RWPE1 (cell line): ENCODE results near the gene HSCB.

Experiments
- CTCF ChIA-PET: fragments of 350-600 bp; sonication (Branson Sonifier 250); formaldehyde crosslinking; extraction: SDS; loops from one replicate; lab custom pipeline; 2021; lab: Yijun Ruan, JAX
- POLR2A ChIA-PET: fragments of 400-600 bp; formaldehyde crosslinking; extraction: SDS; loops from one replicate; lab custom pipeline; 2020; ENCODE audit warnings: antibody characterized with exemption; ENCODE audit not compliant: low non-redundant PET; lab: Yijun Ruan, JAX
- DNase-seq: peaks from one replicate; pipeline ENCODE4 v3.0.0; 2012; ENCODE audit warnings: low spot score
- H3K27ac ChIP-seq: fragments of 450-650 bp; 2 replicates; pipeline ENCODE4 v1.5.1; 2017
- TF ChIP-seq, protein P1 (sequence below): fragments of 450-650 bp; conservative IDR thresholded peaks from 2 replicates; pipeline ENCODE4 v1.5.1; 2017; ENCODE audit warnings: low read depth, mild to moderate bottlenecking

HSCB gene

DNA sequence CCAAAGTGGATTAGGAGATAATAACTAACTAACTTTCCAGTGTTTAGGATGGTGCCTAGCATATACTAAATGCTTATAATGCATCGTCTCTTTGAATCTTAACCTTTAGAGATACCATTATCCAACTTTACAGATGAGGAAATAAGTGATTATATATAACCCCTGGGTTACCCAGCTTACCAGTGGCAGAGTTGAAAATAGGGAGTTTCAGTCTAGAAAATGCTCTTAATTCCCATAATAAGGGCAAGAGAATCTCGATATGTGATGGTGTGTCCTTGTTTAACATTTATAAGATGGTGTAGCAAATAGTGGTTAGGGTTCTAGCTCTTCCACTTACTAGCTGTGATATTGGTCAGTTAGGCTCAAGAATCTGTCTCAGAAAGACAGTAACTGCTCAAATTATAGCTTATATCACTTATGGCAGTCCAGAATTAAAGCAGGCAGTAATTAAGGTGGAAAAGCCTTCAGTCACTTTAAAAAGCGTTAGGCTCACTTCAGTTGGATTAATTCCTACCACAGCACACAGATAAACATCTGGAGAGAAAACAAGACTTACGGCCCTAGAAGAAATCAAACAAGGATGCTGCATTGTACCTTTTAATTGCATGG is 52.2 kb downstream of the HSCB start:
- TF ChIP-seq, protein P1, sequence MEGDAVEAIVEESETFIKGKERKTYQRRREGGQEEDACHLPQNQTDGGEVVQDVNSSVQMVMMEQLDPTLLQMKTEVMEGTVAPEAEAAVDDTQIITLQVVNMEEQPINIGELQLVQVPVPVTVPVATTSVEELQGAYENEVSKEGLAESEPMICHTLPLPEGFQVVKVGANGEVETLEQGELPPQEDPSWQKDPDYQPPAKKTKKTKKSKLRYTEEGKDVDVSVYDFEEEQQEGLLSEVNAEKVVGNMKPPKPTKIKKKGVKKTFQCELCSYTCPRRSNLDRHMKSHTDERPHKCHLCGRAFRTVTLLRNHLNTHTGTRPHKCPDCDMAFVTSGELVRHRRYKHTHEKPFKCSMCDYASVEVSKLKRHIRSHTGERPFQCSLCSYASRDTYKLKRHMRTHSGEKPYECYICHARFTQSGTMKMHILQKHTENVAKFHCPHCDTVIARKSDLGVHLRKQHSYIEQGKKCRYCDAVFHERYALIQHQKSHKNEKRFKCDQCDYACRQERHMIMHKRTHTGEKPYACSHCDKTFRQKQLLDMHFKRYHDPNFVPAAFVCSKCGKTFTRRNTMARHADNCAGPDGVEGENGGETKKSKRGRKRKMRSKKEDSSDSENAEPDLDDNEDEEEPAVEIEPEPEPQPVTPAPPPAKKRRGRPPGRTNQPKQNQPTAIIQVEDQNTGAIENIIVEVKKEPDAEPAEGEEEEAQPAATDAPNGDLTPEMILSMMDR = no peak
- ChIA-PET POLR2A (no interaction called here), CTCF (no interaction called here)
- no peak overlapping the region for H3K27ac ChIP-seq
- DNase-seq = no peak

DNA sequence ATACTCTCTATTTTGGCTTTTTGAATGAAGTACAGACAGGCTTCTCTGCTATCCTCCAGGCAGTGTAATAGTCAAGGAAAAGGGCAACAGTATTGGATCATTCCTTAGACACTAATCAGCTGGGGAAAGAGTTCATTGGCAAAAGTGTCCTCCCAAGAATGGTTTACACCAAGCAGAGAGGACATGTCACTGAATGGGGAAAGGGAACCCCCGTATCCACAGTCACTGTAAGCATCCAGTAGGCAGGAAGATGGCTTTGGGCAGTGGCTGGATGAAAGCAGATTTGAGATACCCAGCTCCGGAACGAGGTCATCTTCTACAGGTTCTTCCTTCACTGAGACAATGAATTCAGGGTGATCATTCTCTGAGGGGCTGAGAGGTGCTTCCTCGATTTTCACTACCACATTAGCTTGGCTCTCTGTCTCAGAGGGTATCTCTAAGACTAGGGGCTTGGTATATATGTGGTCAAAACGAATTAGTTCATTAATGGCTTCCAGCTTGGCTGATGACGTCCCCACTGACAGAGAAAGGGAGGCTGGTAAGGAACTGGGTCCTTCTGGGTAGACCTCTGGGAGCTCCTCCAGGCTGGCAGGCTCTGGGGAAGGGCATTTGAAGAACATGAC is 53.3 kb downstream of the HSCB start:
- DNase-seq = no peak
- no peak overlapping the region for H3K27ac ChIP-seq
- TF ChIP-seq, protein P1 = no peak
- POLR2A ChIA-PET = no interaction called here
- CTCF ChIA-PET = no interaction called here

DNA sequence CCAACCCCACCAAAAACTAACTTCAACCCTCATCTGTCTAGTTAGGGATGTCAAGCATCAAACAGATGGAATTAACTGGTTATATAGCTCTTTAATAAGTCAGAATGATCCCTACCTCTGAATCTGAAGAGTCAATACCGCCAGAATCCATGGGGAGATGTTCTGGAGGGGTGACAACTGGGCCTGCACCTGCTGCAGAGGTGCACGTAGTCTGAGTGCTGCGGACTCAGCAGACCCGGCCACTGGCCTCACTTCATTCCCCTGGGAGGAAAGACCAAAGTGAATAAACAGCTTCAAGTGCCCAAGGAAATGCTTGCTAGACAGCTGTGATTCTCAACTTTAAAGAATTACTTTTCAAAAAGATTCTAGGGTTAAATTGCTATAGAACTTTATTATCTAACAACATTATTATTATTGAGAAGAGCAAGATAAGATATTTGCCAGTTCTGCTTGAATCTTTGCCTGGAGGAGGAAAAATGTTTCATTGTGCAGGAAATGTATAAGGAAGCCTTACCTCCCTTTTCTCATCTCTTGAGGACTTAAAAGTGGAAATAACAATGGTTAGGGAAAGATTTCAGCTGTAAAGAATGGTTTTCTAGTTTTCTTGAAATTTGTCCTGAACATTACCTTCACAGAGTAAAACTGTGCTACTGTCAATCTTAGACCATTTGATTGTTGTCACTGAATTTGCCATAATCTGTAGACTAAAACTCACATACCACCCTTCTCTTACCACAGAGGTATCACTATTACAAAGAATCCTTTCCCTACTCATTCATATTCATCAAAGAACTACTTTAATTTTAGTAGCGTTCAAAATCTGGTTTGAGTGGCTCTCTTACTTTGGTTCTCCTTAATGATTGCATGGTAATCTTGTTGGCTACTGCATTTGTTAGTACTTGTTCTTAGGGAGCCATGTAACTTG is 54.4 kb downstream of the HSCB start:
- ChIA-PET CTCF (no interaction called here), POLR2A (no interaction called here)
- no peak for DNase-seq
- TF ChIP-seq, protein P1 = no peak
- no peak overlapping the region for H3K27ac ChIP-seq

DNA sequence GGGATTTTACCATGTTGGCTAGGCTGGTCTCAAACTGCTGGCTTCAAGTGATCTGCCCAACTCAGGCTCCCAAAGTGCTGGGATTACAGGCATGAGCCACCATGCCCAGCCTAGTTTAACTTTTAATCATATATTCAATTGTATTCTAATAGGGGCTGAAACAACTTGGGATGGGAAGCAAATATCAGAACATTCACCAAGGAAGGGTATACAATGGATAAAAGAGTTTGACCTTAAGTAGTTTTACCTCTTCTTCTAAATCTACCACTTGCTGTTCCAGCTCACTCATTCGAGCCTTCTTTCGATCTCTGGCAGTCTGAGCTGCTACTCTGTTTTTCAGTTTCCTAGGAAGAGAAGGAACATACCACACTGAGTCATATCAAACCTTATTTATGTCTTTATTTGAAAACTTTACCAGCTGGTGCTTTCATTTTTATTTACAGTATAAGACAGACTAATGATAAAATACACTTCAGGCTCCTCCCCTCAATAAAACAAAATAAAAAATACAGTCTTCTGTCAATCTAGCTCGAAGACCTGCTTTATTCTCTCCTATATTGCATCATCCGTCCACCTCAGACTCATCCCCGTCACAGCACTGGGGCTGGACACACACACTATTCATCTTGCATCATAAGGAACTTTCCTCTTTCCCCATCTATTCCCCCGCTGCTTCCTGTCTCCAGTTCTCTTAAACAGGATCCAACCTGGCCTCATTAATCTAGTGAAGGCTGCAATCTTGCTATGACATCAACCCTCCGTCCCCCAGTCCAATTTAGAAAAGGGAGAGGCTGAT is 57.2 kb downstream of the HSCB start:
- TF ChIP-seq, protein P1 = no peak
- ChIA-PET CTCF (interaction anchor here (0.6 kb wide), 1 partner anchor 12 kb away, joined by 4 read pairs; no protein-coding TSS in a partner anchor), POLR2A (no interaction called here)
- H3K27ac ChIP-seq = peak overlapping the region; percentile 97
- DNase-seq = peak; percentile 81

DNA sequence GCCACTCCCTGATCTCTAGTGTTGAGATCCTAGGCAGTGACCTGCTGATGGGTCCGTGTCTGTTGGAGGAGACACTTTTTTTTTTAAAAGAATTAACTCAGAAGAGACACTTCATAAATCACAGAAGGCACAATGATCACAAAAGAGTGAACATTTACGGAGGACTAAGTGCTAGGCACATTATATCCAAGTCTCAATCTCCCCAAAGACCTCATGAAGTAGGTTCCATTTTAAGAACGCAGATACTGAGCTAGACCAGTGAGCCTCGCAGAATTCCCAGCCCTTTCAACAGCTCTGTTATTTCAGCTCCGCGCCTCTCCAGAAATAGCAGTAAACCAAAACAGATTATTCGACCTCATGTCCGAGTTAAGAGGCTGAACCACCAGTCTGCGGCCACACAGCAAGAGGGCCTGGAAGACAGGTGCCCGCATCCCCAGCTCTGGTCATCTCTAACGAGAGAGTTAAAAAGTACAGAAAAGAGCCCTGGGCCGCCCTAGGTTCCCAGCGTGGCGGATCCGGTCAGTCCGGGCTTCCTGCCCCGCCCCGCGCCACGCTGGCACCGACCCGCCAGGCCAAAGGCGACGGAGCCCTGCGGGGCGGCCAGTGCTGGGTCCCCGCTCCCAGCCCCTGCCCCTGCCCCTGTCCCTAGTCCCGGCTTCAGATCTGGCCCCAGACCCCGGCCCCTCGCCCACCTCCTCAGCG is 57.9 kb downstream of the HSCB start:
- TF ChIP-seq, protein P1 = no peak
- DNase-seq = peak; percentile 41
- ChIA-PET CTCF (no interaction called here), POLR2A (interaction anchor here (0.6 kb wide), 1 partner anchor 9 kb away, joined by 3 read pairs; no protein-coding TSS in a partner anchor)
- H3K27ac ChIP-seq = peak overlapping the region; percentile 97
